Measurements from ENCODE around the gene TMEM179.

- TF ChIP-seq EZH2 (IDR thresholded peaks at IDR 0.05; ENCODE audit: low read length, unreplicated experiment) (no peak), CTCF (conservative IDR thresholded peaks at IDR 0.05; ENCODE audit: low read depth, low read length) (no peak)
These were observed 7.3 kb upstream of the TMEM179 start for GRCh38 chr14:104611881-104612280.
